HG03103 (cell line): ENCODE results near the gene ERAS.

ENCODE experiments used
- ATAC-seq: cut with Tn5 transposase; IDR thresholded peaks from one replicate; pipeline ENCODE4 v1.9.1; 2021; ENCODE audit warnings: low read depth; ENCODE audit not compliant: unreplicated experiment

ERAS gene

GRCh38 chrX:48826135-48826875 is at the start of gene ERAS:
TSS of gene ERAS (plus strand) at chrX:48826513. CDS start at chrX:48829124, 2,611 bp downstream.
- no peak for ATAC-seq

GRCh38 chrX:48776818-48777439 is 49.4 kb upstream of the ERAS start:
- no peak for ATAC-seq

GRCh38 chrX:48779399-48779798 is 46.9 kb upstream of the ERAS start:
- no peak for ATAC-seq

GRCh38 chrX:48781705-48782104 is 44.6 kb upstream of the ERAS start:
- ATAC-seq, result no peak

GRCh38 chrX:48782216-48782615 is 44.1 kb upstream of the ERAS start:
- no peak for ATAC-seq

- no peak for ATAC-seq
Observed at GRCh38 chrX:48782795-48783194, 43.5 kb upstream of the ERAS start.

- no peak for ATAC-seq
Observed at GRCh38 chrX:48784726-48785125, 41.6 kb upstream of the ERAS start.

- no peak for ATAC-seq
Observed at GRCh38 chrX:48785186-48785539, 41.1 kb upstream of the ERAS start.

- no peak for ATAC-seq
Observed at GRCh38 chrX:48785540-48786214, 40.6 kb upstream of the ERAS start.

- no peak for ATAC-seq
Observed at GRCh38 chrX:48786341-48786800, 39.9 kb upstream of the ERAS start, which contains the start of gene GATA1. TSS of gene GATA1 (plus strand) at chrX:48786590. CDS start at chrX:48791110, 4,520 bp downstream.

- ATAC-seq, result no peak
Observed at GRCh38 chrX:48786825-48787504, 39.3 kb upstream of the ERAS start.

- no peak for ATAC-seq
Observed at GRCh38 chrX:48787505-48788443, 38.5 kb upstream of the ERAS start.

GRCh38 chrX:48789366-48790220 is 36.7 kb upstream of the ERAS start:
- no peak for ATAC-seq

GRCh38 chrX:48790477-48790876 is 35.8 kb upstream of the ERAS start:
- no peak for ATAC-seq

GRCh38 chrX:48791063-48791820 is 35.1 kb upstream of the ERAS start:
- ATAC-seq, result no peak

GRCh38 chrX:48792219-48792618 is 34.1 kb upstream of the ERAS start:
- no peak for ATAC-seq

- ATAC-seq, result no peak
Observed at GRCh38 chrX:48793935-48794334, 32.4 kb upstream of the ERAS start.

- no peak for ATAC-seq
Observed at GRCh38 chrX:48794340-48794910, 31.9 kb upstream of the ERAS start.
